ENCODE data around the gene LRRC55.

LRRC55 gene

GRCh38 chr11:57233702-57234101 lies 51.9 kb downstream of the LRRC55 start:
- DNase-seq (ENCODE audit: low read depth in 1 of 2, low spot score in 1 of 2): no peak

GRCh38 chr11:57235761-57236703 lies 54.3 kb downstream of the LRRC55 start:
- no peak for DNase-seq (ENCODE audit: low read depth in 1 of 2, low spot score in 1 of 2)

- DNase-seq (ENCODE audit: low read depth in 1 of 2, low spot score in 1 of 2): no peak
These were observed 55.5 kb downstream of the LRRC55 start, which contains the start of gene APLNR for GRCh38 chr11:57237204-57237681. Gene APLNR, minus strand, starts transcription at chr11:57237250. Its CDS starts 246 bp downstream, at chr11:57237004.

GRCh38 chr11:57239348-57239747 lies 57.6 kb downstream of the LRRC55 start:
- no peak for DNase-seq (ENCODE audit: low read depth in 1 of 2, low spot score in 1 of 2)

GRCh38 chr11:57240007-57240406 lies 58.3 kb downstream of the LRRC55 start:
- DNase-seq (ENCODE audit: low read depth in 1 of 2, low spot score in 1 of 2): no peak

GRCh38 chr11:57240757-57241156 lies 59.0 kb downstream of the LRRC55 start:
- DNase-seq (ENCODE audit: low read depth in 1 of 2, low spot score in 1 of 2): no peak
